PC-3 (cell line): ENCODE data around the gene CA7. TPM values are rescaled to one million over a fixed set of nuclear protein-coding genes. Genes with fewer than 3 reads are reported as not detected.

Experiments
- ATAC-seq: fragments of 200-7000 bp; cut with Tn5 transposase; 2 replicates; pipeline ENCODE4 v1.9.1; 2020; ENCODE audit warnings: mild to moderate bottlenecking, moderate library complexity
- BruUV-seq: library from RNA; stranded (reverse); fragments of 400-500 nt; replicated peaks from 2 replicates; lab custom pipeline; 2021; lab: Mats Ljungman, UMichigan
- CTCF ChIA-PET: fragments of 300-600 bp; sonication (Branson Sonifier 250); formaldehyde crosslinking; loops from one replicate; lab custom pipeline; 2022; ENCODE audit warnings: antibody characterized with exemption; lab: Charles Lee
- POLR2A ChIA-PET: fragments of 300-600 bp; sonication (Branson Sonifier 250); formaldehyde crosslinking; loops from one replicate; lab custom pipeline; 2022; ENCODE audit warnings: antibody characterized with exemption; ENCODE audit not compliant: unreplicated experiment; lab: Charles Lee
- DNase-seq: peaks from one replicate; pipeline ENCODE4 v3.0.0-alpha.2; 2015
- H2AFZ ChIP-seq: fragments of 300-600 bp; sonication (generic); 2 replicates; pipeline ENCODE4 v1.6.0; 2016; ENCODE audit warnings: antibody characterized with exemption, low read length
- H3F3A ChIP-seq: fragments of 300-600 bp; sonication (generic); one replicate; pipeline ENCODE4 v1.6.0; 2017; ENCODE audit warnings: antibody characterized with exemption, low read length, control low read depth, mild to moderate bottlenecking; ENCODE audit not compliant: unreplicated experiment
- H3K27ac ChIP-seq: fragments of 300-600 bp; sonication (generic); 2 replicates; pipeline ENCODE4 v1.5.1; 2016; ENCODE audit warnings: mild to moderate bottlenecking, low read length
- H3K27me3 ChIP-seq: fragments of 300-600 bp; sonication (generic); 2 replicates; pipeline ENCODE4 v1.6.1; 2016; ENCODE audit warnings: low read length, mixed read lengths
- H3K36me3 ChIP-seq: fragments of 300-600 bp; sonication (generic); 2 replicates; pipeline ENCODE4 v1.6.1; 2016; ENCODE audit warnings: low read depth, mixed run types, low read length, mixed read lengths
- H3K4me1 ChIP-seq: fragments of 300-600 bp; sonication (generic); 2 replicates; pipeline ENCODE4 v1.5.1; 2016; ENCODE audit warnings: low read length; ENCODE audit not compliant: insufficient read depth
- H3K4me2 ChIP-seq: fragments of 300-600 bp; sonication (generic); 2 replicates; pipeline ENCODE4 v1.6.0; 2016; ENCODE audit warnings: low read length
- H3K4me3 ChIP-seq: fragments of 300-600 bp; sonication (generic); 2 replicates; pipeline ENCODE4 v1.5.1; 2016; ENCODE audit warnings: mild to moderate bottlenecking, low read length, mixed read lengths
- H3K79me2 ChIP-seq: fragments of 300-600 bp; sonication (generic); 2 replicates; pipeline ENCODE4 v1.6.1; 2017; ENCODE audit warnings: low read length, mixed read lengths
- H3K9ac ChIP-seq: fragments of 300-600 bp; sonication (generic); 2 replicates; pipeline ENCODE4 v1.6.0; 2016; ENCODE audit warnings: mild to moderate bottlenecking, low read length
- H3K9me2 ChIP-seq: fragments of 300-600 bp; sonication (generic); replicated peaks from 2 replicates; pipeline ENCODE4 v1.6.1; 2016; ENCODE audit warnings: mixed run types, low read length, mixed read lengths
- H3K9me3 ChIP-seq: fragments of 300-600 bp; sonication (generic); 2 replicates; pipeline ENCODE4 v1.6.1; 2016; ENCODE audit warnings: low read length, mixed read lengths
- H4K20me1 ChIP-seq: fragments of 300-600 bp; sonication (generic); 2 replicates; pipeline ENCODE4 v1.6.1; 2016; ENCODE audit warnings: low read length, mixed read lengths
- EZH2 ChIP-seq: fragments of 300-600 bp; sonication (generic); IDR thresholded peaks from one replicate; pipeline ENCODE4 v1.6.1; 2017; ENCODE audit warnings: antibody characterized with exemption, mild to moderate bottlenecking, low read length; ENCODE audit not compliant: unreplicated experiment
- EZH2phosphoT487 ChIP-seq: fragments of 300-600 bp; sonication (generic); IDR thresholded peaks from 2 replicates; pipeline ENCODE4 v1.6.1; 2018; ENCODE audit warnings: mild to moderate bottlenecking, antibody characterized with exemption, low read length, borderline replicate concordance
- intact Hi-C: fragments of 100-400 bp; cut with micrococcal nuclease; formaldehyde crosslinking; loops from 2 replicates; pipeline ENCODE4 v1.9.0; 2023
- total RNA-seq: library from RNA; depleted of rRNA; stranded (reverse); fragments of >200 nt; gene quantifications from 2 replicates; pipeline ENCODE4 v1.2.3, GENCODE V29; 2014
- TF ChIP-seq, protein P1 (sequence below): fragments of 300-600 bp; sonication (generic); conservative IDR thresholded peaks from 2 replicates; pipeline ENCODE4 v1.5.1; 2017; ENCODE audit warnings: antibody characterized with exemption, low read depth, mild to moderate bottlenecking, low read length

CA7 gene
- total RNA-seq, 1 experiment from 2014 or later: not detected

GRCh38 chr16:66840883-66841282 lies 3.3 kb upstream of the CA7 start:
- POLR2A ChIA-PET: no interaction called here
- DNase-seq (no peak), ATAC-seq (no peak)
- H3K4me2 ChIP-seq: no peak overlapping the region
- H4K20me1 ChIP-seq: no peaks in the 10 kb centered on the region
- CTCF ChIA-PET: no interaction called here
- peaks cover 18% of the 10 kb centered on the region for H3K27me3 ChIP-seq
- H3K4me3 ChIP-seq: no peak overlapping the region
- intact Hi-C loops: no loop called here
- H3K27ac ChIP-seq: no peak overlapping the region
- no peak overlapping the region for H2AFZ ChIP-seq
- H3K9me3 ChIP-seq: no peaks in the 10 kb centered on the region
- no peaks in the 10 kb centered on the region for H3K9me2 ChIP-seq
- no peaks in the 10 kb centered on the region for H3K36me3 ChIP-seq
- no TSS peak for BruUV-seq
- no peak overlapping the region for H3K9ac ChIP-seq
- TF ChIP-seq EZH2 (no peak), EZH2phosphoT487 (no peak)
- TF ChIP-seq, protein P1, sequence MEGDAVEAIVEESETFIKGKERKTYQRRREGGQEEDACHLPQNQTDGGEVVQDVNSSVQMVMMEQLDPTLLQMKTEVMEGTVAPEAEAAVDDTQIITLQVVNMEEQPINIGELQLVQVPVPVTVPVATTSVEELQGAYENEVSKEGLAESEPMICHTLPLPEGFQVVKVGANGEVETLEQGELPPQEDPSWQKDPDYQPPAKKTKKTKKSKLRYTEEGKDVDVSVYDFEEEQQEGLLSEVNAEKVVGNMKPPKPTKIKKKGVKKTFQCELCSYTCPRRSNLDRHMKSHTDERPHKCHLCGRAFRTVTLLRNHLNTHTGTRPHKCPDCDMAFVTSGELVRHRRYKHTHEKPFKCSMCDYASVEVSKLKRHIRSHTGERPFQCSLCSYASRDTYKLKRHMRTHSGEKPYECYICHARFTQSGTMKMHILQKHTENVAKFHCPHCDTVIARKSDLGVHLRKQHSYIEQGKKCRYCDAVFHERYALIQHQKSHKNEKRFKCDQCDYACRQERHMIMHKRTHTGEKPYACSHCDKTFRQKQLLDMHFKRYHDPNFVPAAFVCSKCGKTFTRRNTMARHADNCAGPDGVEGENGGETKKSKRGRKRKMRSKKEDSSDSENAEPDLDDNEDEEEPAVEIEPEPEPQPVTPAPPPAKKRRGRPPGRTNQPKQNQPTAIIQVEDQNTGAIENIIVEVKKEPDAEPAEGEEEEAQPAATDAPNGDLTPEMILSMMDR: no peak
- no peaks in the 10 kb centered on the region for H3K4me1 ChIP-seq
- H3K79me2 ChIP-seq: no peaks in the 10 kb centered on the region
- H3F3A ChIP-seq: no peaks in the 10 kb centered on the region

- no peak overlapping the region for H2AFZ ChIP-seq
- H3K36me3 ChIP-seq: no peaks in the 10 kb centered on the region
- no peaks in the 10 kb centered on the region for H3K4me1 ChIP-seq
- BruUV-seq: no TSS peak
- peaks cover 18% of the 10 kb centered on the region for H3K27me3 ChIP-seq
- no peaks in the 10 kb centered on the region for H3K9me3 ChIP-seq
- ChIA-PET CTCF (no interaction called here), POLR2A (no interaction called here)
- DNase-seq (no peak), ATAC-seq (peak; percentile 27)
- H3K27ac ChIP-seq: no peak overlapping the region
- intact Hi-C loops: no loop called here
- H3K4me2 ChIP-seq: no peak overlapping the region
- H3K9me2 ChIP-seq: no peaks in the 10 kb centered on the region
- H3K79me2 ChIP-seq: no peaks in the 10 kb centered on the region
- TF ChIP-seq, protein P1: no peak
- TF ChIP-seq EZH2phosphoT487: no peak
- H3K4me3 ChIP-seq: no peak overlapping the region
- H3K9ac ChIP-seq: no peak overlapping the region
- no peaks in the 10 kb centered on the region for H3F3A ChIP-seq
- no peaks in the 10 kb centered on the region for H4K20me1 ChIP-seq
Measured at GRCh38 chr16:66841366-66841765, 2.8 kb upstream of the CA7 start.

GRCh38 chr16:66842765-66843164 lies 1.4 kb upstream of the CA7 start:
- H3K27me3 ChIP-seq: peaks cover 18% of the 10 kb centered on the region
- no peaks in the 10 kb centered on the region for H3F3A ChIP-seq
- POLR2A ChIA-PET: no interaction called here
- no peak overlapping the region for H2AFZ ChIP-seq
- H3K79me2 ChIP-seq: no peaks in the 10 kb centered on the region
- H3K27ac ChIP-seq: no peak overlapping the region
- no peak for DNase-seq
- CTCF ChIA-PET: no interaction called here
- no peak overlapping the region for H3K4me3 ChIP-seq
- no peaks in the 10 kb centered on the region for H3K9me3 ChIP-seq
- ATAC-seq: no peak
- no peak overlapping the region for H3K9ac ChIP-seq
- no TSS peak for BruUV-seq
- intact Hi-C loops: no loop called here
- H3K4me1 ChIP-seq: no peaks in the 10 kb centered on the region
- no peaks in the 10 kb centered on the region for H3K36me3 ChIP-seq
- H3K4me2 ChIP-seq: no peak overlapping the region
- TF ChIP-seq EZH2 (no peak), EZH2phosphoT487 (no peak)
- TF ChIP-seq, protein P1: no peak
- no peaks in the 10 kb centered on the region for H4K20me1 ChIP-seq
- H3K9me2 ChIP-seq: no peaks in the 10 kb centered on the region
